H1 (cell line): ENCODE results near the gene TRAIP. TPM values are rescaled to one million over a fixed set of nuclear protein-coding genes. Genes with fewer than 3 reads are reported as not detected.

ENCODE experiments used
- BACH1 ChIP-seq: IDR thresholded peaks from 2 replicates; pipeline ENCODE4 v1.6.1; 2012; ENCODE audit warnings: low read length, improper control_type of control experiment
- BRCA1 ChIP-seq: IDR thresholded peaks from 2 replicates; pipeline ENCODE4 v1.6.1; 2012; ENCODE audit warnings: low read depth, low read length, improper control_type of control experiment
- RAD21 ChIP-seq, 2 experiments: IDR thresholded peaks in 1 of 2; conservative IDR thresholded peaks in 1 of 2; 2 replicates each; pipeline ENCODE4 v1.6.1; 2011; ENCODE audit warnings: low read depth in 2 of 2, low read length in 2 of 2, improper control_type of control experiment in 1 of 2, inconsistent platforms in 1 of 2, mild to moderate bottlenecking in 1 of 2, moderate library complexity in 1 of 2
- SIRT6 ChIP-seq: IDR thresholded peaks from one replicate; pipeline ENCODE4 v1.7.1; 2012; ENCODE audit warnings: low read length, inconsistent platforms
- polyA plus RNA-seq, 7 experiments: library from polyadenylated mRNA; depleted of rRNA in 3 of 7; stranded (reverse) in 5 of 7; unstranded in 2 of 7; fragments of >200 nt in 5 of 7; fragments of 200-250 nt in 2 of 7; gene quantifications; 1 replicate in 5 of 7; 2 replicates in 1 of 7; 4 replicates in 1 of 7; pipeline versions ENCODE4 v1.2.1 to v1.2.3, GENCODE V29; 2011 to 2013; ENCODE audit warnings: missing spikeins in 2 of 7, mixed read lengths in 2 of 7
- total RNA-seq: library from RNA; stranded (reverse); fragmentation: NEBNext Ultra II Directional; extraction: Animal tissue kit (Norgen Biotek cat#: 25700); gene quantifications from 2 replicates; pipeline ENCODE4 v1.2.1, GENCODE V29; 2021
- TF ChIP-seq, protein P1 (sequence below), 3 experiments: IDR thresholded peaks; 1 replicate in 2 of 3; 2 replicates in 1 of 3; pipeline versions ENCODE4 v1.5.1 to v1.6.1; 2011; ENCODE audit warnings: low read length in 3 of 3, mild to moderate bottlenecking in 3 of 3, inconsistent platforms in 2 of 3, low read depth in 1 of 3, moderate library complexity in 1 of 3; ENCODE audit not compliant: insufficient read depth in 1 of 3; ENCODE audit errors: control extremely low read depth in 1 of 3

The TRAIP gene
- total and polyA plus RNA-seq, 2 of the 8 experiments (the other 6 are each of a cell fraction or from before 2014, with no cell fraction given) = 27.7 to 28.1 TPM

DNA sequence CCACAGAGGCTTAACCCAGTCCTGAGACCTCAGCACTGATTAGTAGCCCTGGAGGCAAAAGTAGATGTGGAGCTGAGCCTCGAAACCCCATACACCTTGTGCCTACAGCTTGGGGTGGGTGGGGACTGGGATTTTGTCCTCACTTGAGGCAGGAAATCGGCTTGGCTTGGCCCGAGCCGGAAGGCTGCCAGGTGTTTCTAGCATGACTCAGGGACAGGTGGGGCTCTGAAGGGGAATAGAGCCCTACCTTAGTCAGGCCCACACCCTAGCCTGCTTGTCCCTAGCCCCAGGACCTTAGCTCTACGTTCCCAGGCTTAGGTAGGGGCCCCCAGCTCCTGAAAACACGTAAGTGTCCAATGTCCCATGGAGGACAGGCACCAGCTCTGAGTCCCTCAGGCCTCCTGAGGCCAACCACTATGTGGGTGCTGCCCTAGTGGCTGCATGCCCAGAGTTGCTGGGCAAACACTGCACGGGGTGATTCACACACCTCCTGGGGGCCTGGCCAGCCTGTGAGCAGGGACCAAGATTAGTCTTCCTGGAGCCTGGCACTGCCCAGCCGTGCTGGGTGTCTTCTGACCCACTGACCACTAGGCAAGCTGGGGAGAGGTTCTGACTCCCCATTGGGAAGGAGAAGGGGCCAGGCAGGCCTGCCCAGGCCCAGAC lies 44.3 kb upstream of the TRAIP start (continued):
- no peak for TF ChIP-seq RAD21 (IDR thresholded peaks at IDR 0.05 in 1 of 2, conservative IDR thresholded peaks at IDR 0.05 in 1 of 2; ENCODE audit: low read depth in 2 of 2, low read length in 2 of 2)
- TF ChIP-seq BACH1 = no peak
- TF ChIP-seq, protein P1, sequence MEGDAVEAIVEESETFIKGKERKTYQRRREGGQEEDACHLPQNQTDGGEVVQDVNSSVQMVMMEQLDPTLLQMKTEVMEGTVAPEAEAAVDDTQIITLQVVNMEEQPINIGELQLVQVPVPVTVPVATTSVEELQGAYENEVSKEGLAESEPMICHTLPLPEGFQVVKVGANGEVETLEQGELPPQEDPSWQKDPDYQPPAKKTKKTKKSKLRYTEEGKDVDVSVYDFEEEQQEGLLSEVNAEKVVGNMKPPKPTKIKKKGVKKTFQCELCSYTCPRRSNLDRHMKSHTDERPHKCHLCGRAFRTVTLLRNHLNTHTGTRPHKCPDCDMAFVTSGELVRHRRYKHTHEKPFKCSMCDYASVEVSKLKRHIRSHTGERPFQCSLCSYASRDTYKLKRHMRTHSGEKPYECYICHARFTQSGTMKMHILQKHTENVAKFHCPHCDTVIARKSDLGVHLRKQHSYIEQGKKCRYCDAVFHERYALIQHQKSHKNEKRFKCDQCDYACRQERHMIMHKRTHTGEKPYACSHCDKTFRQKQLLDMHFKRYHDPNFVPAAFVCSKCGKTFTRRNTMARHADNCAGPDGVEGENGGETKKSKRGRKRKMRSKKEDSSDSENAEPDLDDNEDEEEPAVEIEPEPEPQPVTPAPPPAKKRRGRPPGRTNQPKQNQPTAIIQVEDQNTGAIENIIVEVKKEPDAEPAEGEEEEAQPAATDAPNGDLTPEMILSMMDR (IDR thresholded peaks at IDR 0.05; ENCODE audit: control extremely low read depth in 1 of 3, insufficient read depth in 1 of 3, low read depth in 1 of 3, low read length in 3 of 3) = no peak
- TF ChIP-seq BRCA1 = no peak
- TF ChIP-seq SIRT6 = no peak
